DOHH2 (cell line): ENCODE data around the gene COQ9.

Experiments
- H3F3A ChIP-seq: fragments of 200-600 bp; sonication (generic), shearing (Covaris generic); 2 replicates; pipeline ENCODE4 v1.6.0; 2016; ENCODE audit warnings: antibody characterized with exemption, mild to moderate bottlenecking; ENCODE audit not compliant: control insufficient read depth, insufficient read depth
- H3K27ac ChIP-seq: fragments of 200-600 bp; sonication (generic); 2 replicates; pipeline ENCODE4 v1.5.1; 2014; ENCODE audit warnings: low read depth, mild to moderate bottlenecking, low read length, moderate library complexity
- H3K27me3 ChIP-seq: fragments of 200-600 bp; sonication (generic); 2 replicates; pipeline ENCODE4 v1.6.1; 2014; ENCODE audit warnings: mild to moderate bottlenecking, low read length, mixed read lengths; ENCODE audit not compliant: control insufficient read depth
- H3K36me3 ChIP-seq: fragments of 200-600 bp; sonication (generic); 2 replicates; pipeline ENCODE4 v1.6.1; 2014; ENCODE audit warnings: mild to moderate bottlenecking, low read length, moderate library complexity, mixed read lengths; ENCODE audit not compliant: control insufficient read depth
- H3K4me1 ChIP-seq: fragments of 200-600 bp; sonication (generic); 2 replicates; pipeline ENCODE4 v1.6.1; 2014; ENCODE audit warnings: mild to moderate bottlenecking, low read length, mixed read lengths; ENCODE audit not compliant: control insufficient read depth
- H3K4me2 ChIP-seq: fragments of 200-600 bp; sonication (generic); 2 replicates; pipeline ENCODE4 v1.6.0; 2014; ENCODE audit warnings: mild to moderate bottlenecking, low read length, moderate library complexity
- H3K4me3 ChIP-seq: fragments of 200-600 bp; sonication (generic); 2 replicates; pipeline ENCODE4 v1.5.1; 2014; ENCODE audit warnings: mild to moderate bottlenecking, low read length, mixed read lengths
- H3K79me2 ChIP-seq: fragments of 200-600 bp; sonication (generic); 2 replicates; pipeline ENCODE4 v1.6.1; 2014; ENCODE audit warnings: mild to moderate bottlenecking, low read length, mixed read lengths; ENCODE audit not compliant: control insufficient read depth
- H3K9me2 ChIP-seq: fragments of 200-600 bp; sonication (generic); replicated peaks from 2 replicates; pipeline ENCODE4 v1.6.1; 2014; ENCODE audit warnings: mild to moderate bottlenecking, low read length, mixed read lengths; ENCODE audit not compliant: control insufficient read depth
- H3K9me3 ChIP-seq: fragments of 200-600 bp; sonication (generic); 2 replicates; pipeline ENCODE4 v1.6.1; 2014; ENCODE audit warnings: antibody characterized with exemption, low read length, mixed read lengths; ENCODE audit not compliant: control insufficient read depth, insufficient read depth
- H4K20me1 ChIP-seq: fragments of 200-600 bp; sonication (generic); 2 replicates; pipeline ENCODE4 v1.6.0; 2014; ENCODE audit warnings: low read depth, mild to moderate bottlenecking, antibody characterized with exemption, low read length, moderate library complexity; ENCODE audit not compliant: control insufficient read depth, insufficient read depth
- EZH2phosphoT487 ChIP-seq: fragments of 200-600 bp; sonication (generic); IDR thresholded peaks from 2 replicates; pipeline ENCODE4 v1.6.1; 2017; ENCODE audit warnings: borderline replicate concordance, mild to moderate bottlenecking, antibody characterized with exemption, low read length, moderate library complexity, mixed read lengths
- TF ChIP-seq, protein P1 (sequence below): fragments of 200-600 bp; sonication (generic); IDR thresholded peaks from one replicate; pipeline ENCODE4 v1.5.1; 2014; ENCODE audit warnings: antibody characterized with exemption, mild to moderate bottlenecking, low read depth, low read length; ENCODE audit not compliant: poor library complexity, severe bottlenecking

Gene COQ9

DNA sequence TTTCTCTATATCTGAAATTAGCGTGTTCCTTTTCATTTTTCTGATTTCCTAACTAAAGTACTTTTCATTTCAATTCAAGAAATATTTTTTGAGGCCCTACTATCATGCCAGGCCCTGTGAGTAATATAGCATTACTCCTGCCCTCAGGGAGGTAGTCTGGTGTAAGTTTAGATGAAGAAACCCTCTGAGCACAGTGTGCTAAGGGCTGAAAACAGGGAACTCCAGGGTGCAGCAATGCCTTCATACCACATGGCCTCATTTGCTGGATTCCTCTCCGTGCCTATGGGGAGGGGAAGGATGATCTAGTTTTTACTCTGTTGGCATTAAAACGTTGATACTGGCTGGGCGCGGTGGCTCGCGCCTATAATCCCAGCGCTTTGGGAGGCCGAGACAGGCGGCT lies 4.7 kb downstream of the COQ9 start:
- Histone ChIP-seq H3K9me3 (no peaks in the 10 kb centered on the region), H3K9me2 (no peaks in the 10 kb centered on the region), H3K27ac (no peak overlapping the region), H3K4me1 (peaks cover 14% of the 10 kb centered on the region), H3F3A (no peaks in the 10 kb centered on the region), H3K36me3 (peaks cover 52% of the 10 kb centered on the region), H4K20me1 (no peaks in the 10 kb centered on the region), H3K27me3 (no peaks in the 10 kb centered on the region), H3K4me3 (no peak overlapping the region), H3K4me2 (no peak overlapping the region), H3K79me2 (peaks cover 24% of the 10 kb centered on the region)
- TF ChIP-seq EZH2phosphoT487, result no peak
- TF ChIP-seq, protein P1, sequence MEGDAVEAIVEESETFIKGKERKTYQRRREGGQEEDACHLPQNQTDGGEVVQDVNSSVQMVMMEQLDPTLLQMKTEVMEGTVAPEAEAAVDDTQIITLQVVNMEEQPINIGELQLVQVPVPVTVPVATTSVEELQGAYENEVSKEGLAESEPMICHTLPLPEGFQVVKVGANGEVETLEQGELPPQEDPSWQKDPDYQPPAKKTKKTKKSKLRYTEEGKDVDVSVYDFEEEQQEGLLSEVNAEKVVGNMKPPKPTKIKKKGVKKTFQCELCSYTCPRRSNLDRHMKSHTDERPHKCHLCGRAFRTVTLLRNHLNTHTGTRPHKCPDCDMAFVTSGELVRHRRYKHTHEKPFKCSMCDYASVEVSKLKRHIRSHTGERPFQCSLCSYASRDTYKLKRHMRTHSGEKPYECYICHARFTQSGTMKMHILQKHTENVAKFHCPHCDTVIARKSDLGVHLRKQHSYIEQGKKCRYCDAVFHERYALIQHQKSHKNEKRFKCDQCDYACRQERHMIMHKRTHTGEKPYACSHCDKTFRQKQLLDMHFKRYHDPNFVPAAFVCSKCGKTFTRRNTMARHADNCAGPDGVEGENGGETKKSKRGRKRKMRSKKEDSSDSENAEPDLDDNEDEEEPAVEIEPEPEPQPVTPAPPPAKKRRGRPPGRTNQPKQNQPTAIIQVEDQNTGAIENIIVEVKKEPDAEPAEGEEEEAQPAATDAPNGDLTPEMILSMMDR, result no peak

DNA sequence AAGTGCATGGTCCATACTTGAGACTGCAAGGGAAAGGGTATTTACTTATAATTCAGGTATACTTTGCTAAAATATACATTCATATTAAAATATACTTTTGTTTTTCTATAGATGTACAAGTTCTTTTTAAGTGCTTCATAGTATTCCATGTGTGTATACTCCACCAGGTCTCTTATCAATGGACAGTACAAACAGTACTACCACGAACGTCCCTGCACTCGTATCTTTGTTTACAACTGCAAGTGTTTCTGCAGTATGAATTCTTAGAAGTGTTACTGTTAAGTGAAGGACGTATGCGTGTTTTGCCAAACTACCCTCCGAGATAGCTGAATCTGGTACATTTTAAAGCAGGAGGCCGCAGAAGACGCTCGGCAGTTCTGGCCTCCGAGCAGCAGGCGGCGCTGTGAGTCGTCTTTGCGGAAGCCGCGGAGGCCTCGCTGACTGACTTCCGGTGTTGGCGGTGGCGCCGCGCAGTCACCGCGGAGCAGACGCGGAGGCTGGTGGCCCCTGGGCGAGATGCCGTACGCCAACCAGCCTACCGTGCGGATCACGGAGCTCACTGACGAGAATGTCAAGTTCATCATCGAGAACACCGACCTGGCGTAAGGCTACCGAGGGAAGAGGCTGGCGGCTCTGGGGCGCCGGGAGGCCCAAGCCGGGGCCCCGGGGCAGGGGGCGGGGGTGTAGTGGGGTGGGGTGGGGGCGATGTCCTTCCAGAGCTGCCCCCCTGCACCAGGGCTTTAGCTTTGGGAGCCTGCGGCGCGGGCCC lies 15.1 kb downstream of the COQ9 start, which contains the start of gene POLR2C:
Gene POLR2C (plus strand): TSS at position 471 of the 769 bp plus-strand sequence. CDS start 46 bp downstream, at position 517.
- H3K27ac ChIP-seq, result no peak within 1 kb of the TSS
- no peaks in the 10 kb centered on the region for H4K20me1 ChIP-seq
- peaks cover 68% of the 10 kb centered on the region for H3K36me3 ChIP-seq

DNA sequence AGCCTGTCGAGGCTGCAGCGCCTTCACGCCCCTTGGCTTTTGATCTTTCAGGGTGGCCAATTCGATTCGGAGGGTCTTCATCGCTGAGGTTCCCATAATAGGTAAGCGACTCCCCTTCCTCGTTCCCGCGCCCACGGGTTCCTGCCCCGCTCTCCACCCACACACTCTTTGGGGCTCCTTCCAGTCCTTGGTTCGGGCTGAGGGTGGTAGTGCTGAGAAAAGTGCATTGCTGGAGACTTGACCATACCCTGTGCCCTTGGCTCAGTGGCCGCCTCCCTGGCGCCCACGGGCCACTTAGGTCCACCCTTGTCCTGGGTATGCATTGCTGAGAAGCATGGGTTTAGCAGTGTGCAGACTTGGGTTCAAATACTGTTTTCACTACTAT lies 15.7 kb downstream of the COQ9 start:
- Histone ChIP-seq H3K27me3 (no peaks in the 10 kb centered on the region), H3K4me2 (peak overlapping the region; percentile 94), H3K36me3 (peaks cover 68% of the 10 kb centered on the region), H4K20me1 (no peaks in the 10 kb centered on the region), H3K9me3 (no peaks in the 10 kb centered on the region), H3K4me1 (peaks cover 8% of the 10 kb centered on the region), H3K9me2 (no peaks in the 10 kb centered on the region), H3F3A (peaks cover 4% of the 10 kb centered on the region), H3K79me2 (peaks cover 22% of the 10 kb centered on the region), H3K4me3 (peak overlapping the region; percentile 95), H3K27ac (no peak overlapping the region)
- no peak for TF ChIP-seq EZH2phosphoT487
- TF ChIP-seq, protein P1, result no peak

More for the DNA sequence above, 15.1 kb downstream of the COQ9 start, which contains the start of gene POLR2C:
- peak within 1 kb of the TSS; percentile 95 for H3K4me3 ChIP-seq
- TF ChIP-seq EZH2phosphoT487, result no peak
- TF ChIP-seq, protein P1, result peak; percentile 80
- no peaks in the 10 kb centered on the region for H3K27me3 ChIP-seq
- peak within 1 kb of the TSS; percentile 94 for H3K4me2 ChIP-seq
- no peaks in the 10 kb centered on the region for H3K9me3 ChIP-seq
- H3K9me2 ChIP-seq, result no peaks in the 10 kb centered on the region
- H3K4me1 ChIP-seq, result peaks cover 8% of the 10 kb centered on the region
- peaks cover 22% of the 10 kb centered on the region for H3K79me2 ChIP-seq
- peaks cover 4% of the 10 kb centered on the region for H3F3A ChIP-seq
